IMR-90 (cell line): ENCODE data around the gene LCTL. TPM values are rescaled to one million over a fixed set of nuclear protein-coding genes. Genes with fewer than 3 reads are reported as not detected.

Experiments
- ATAC-seq: fragments of 200-7000 bp; cut with Tn5 transposase; 2 replicates; pipeline ENCODE4 v1.9.1; 2020; ENCODE audit warnings: low read depth, mild to moderate bottlenecking, moderate library complexity
- BruUV-seq: library from RNA; stranded (reverse); fragments of 400-500 nt; replicated peaks from 2 replicates; lab custom pipeline; 2021; lab: Mats Ljungman, UMichigan
- CTCF ChIA-PET: fragments of 300-600 bp; formaldehyde crosslinking; extraction: SDS; loops from one replicate; lab custom pipeline; 2021; ENCODE audit warnings: antibody characterized with exemption; lab: Yijun Ruan, JAX
- POLR2A ChIA-PET: fragments of 300-600 bp; sonication (Branson Sonifier 250); formaldehyde crosslinking; loops from one replicate; lab custom pipeline; 2022; ENCODE audit warnings: antibody characterized with exemption; ENCODE audit not compliant: unreplicated experiment; lab: Charles Lee
- DNase-seq: peaks from one replicate; pipeline ENCODE4 v3.0.0; 2013
- H2AFZ ChIP-seq: replicated peaks from 2 replicates; pipeline ENCODE3; 2013; ENCODE audit warnings: low read length, mild to moderate bottlenecking; ENCODE audit not compliant: poor library complexity
- H2AK5ac ChIP-seq: 2 replicates; pipeline ENCODE4 v1.6.1; 2013; ENCODE audit warnings: low read depth, low read length, inconsistent platforms
- H2AK9ac ChIP-seq: replicated peaks from 2 replicates; pipeline ENCODE3; 2013; ENCODE audit warnings: mild to moderate bottlenecking, low read depth, low read length, moderate library complexity; ENCODE audit not compliant: poor library complexity
- H2BK120ac ChIP-seq: 2 replicates; pipeline ENCODE4 v1.6.1; 2013; ENCODE audit warnings: low read depth, low read length, inconsistent platforms
- H2BK15ac ChIP-seq: 3 replicates; pipeline ENCODE4 v1.6.1; 2013; ENCODE audit warnings: low read depth, low read length, inconsistent platforms
- H2BK20ac ChIP-seq: 2 replicates; pipeline ENCODE4 v1.6.1; 2013; ENCODE audit warnings: low read depth, mild to moderate bottlenecking, inconsistent platforms, low read length, moderate library complexity
- H2BK5ac ChIP-seq: 2 replicates; pipeline ENCODE4 v1.6.1; 2013; ENCODE audit warnings: mild to moderate bottlenecking, low read depth, low read length, inconsistent platforms; ENCODE audit not compliant: poor library complexity, severe bottlenecking
- H3K14ac ChIP-seq: replicated peaks from 2 replicates; pipeline ENCODE4 v1.6.1; 2013; ENCODE audit warnings: low read depth, low read length, inconsistent platforms
- H3K18ac ChIP-seq: 2 replicates; pipeline ENCODE4 v1.6.1; 2013; ENCODE audit warnings: low read depth, low read length, control low read depth
- H3K23ac ChIP-seq: 2 replicates; pipeline ENCODE4 v1.6.1; 2013; ENCODE audit warnings: low read depth, low read length, inconsistent platforms
- H3K27ac ChIP-seq: 2 replicates; pipeline ENCODE4 v1.5.1; 2013; ENCODE audit warnings: mild to moderate bottlenecking, control low read depth, low read length; ENCODE audit not compliant: insufficient read depth
- H3K27me3 ChIP-seq: 2 replicates; pipeline ENCODE4 v1.6.1; 2013; ENCODE audit warnings: low read length; ENCODE audit not compliant: control insufficient read depth, insufficient read depth
- H3K36me3 ChIP-seq: 2 replicates; pipeline ENCODE4 v1.6.1; 2013; ENCODE audit warnings: low read length, mixed read lengths; ENCODE audit not compliant: control insufficient read depth, insufficient read depth
- H3K4ac ChIP-seq: 2 replicates; pipeline ENCODE4 v1.6.1; 2013; ENCODE audit warnings: low read depth, low read length, inconsistent platforms
- H3K4me1 ChIP-seq: 2 replicates; pipeline ENCODE4 v1.6.1; 2013; ENCODE audit warnings: low read length, mixed read lengths; ENCODE audit not compliant: control insufficient read depth, insufficient read depth
- H3K4me2 ChIP-seq: 2 replicates; pipeline ENCODE4 v1.6.1; 2013; ENCODE audit warnings: low read depth, mild to moderate bottlenecking, control low read depth, low read length, moderate library complexity
- H3K4me3 ChIP-seq: 2 replicates; pipeline ENCODE4 v1.5.1; 2013; ENCODE audit warnings: low read depth, mild to moderate bottlenecking, control low read depth, low read length, moderate library complexity; ENCODE audit not compliant: insufficient read depth
- H3K56ac ChIP-seq: 2 replicates; pipeline ENCODE4 v1.6.1; 2013; ENCODE audit warnings: low read length, inconsistent platforms; ENCODE audit not compliant: insufficient read depth; ENCODE audit errors: extremely low read depth
- H3K79me1 ChIP-seq, 2 experiments: 2 replicates each; pipeline ENCODE4 v1.6.1; 2013; ENCODE audit warnings: low read length in 2 of 2, inconsistent platforms in 1 of 2, low read depth in 1 of 2
- H3K9ac ChIP-seq: 2 replicates; pipeline ENCODE4 v1.6.1; 2013; ENCODE audit warnings: low read depth, low read length, control low read depth
- H3K9me1 ChIP-seq: 2 replicates; pipeline ENCODE4 v1.6.1; 2013; ENCODE audit warnings: low read length, inconsistent platforms; ENCODE audit not compliant: insufficient read depth
- H3K9me3 ChIP-seq: 2 replicates; pipeline ENCODE4 v1.6.1; 2013; ENCODE audit warnings: low read length; ENCODE audit not compliant: control insufficient read depth, insufficient read depth
- H4K20me1 ChIP-seq: 2 replicates; pipeline ENCODE4 v1.6.1; 2013; ENCODE audit warnings: low read length, inconsistent platforms; ENCODE audit not compliant: insufficient read depth
- H4K5ac ChIP-seq: 2 replicates; pipeline ENCODE4 v1.6.1; 2013; ENCODE audit warnings: mild to moderate bottlenecking, low read depth, low read length, control low read depth
- H4K8ac ChIP-seq, 2 experiments: 2 replicates each; pipeline ENCODE4 v1.6.1; 2013; ENCODE audit warnings: low read depth in 2 of 2, low read length in 2 of 2, control low read depth in 1 of 2, inconsistent platforms in 1 of 2
- H4K91ac ChIP-seq: 2 replicates; pipeline ENCODE4 v1.6.1; 2013; ENCODE audit warnings: low read depth, low read length, inconsistent platforms; ENCODE audit not compliant: insufficient read depth
- BHLHE40 ChIP-seq: fragments of 150-350 bp; IDR thresholded peaks from 2 replicates; pipeline ENCODE4 v1.6.1; 2016; ENCODE audit warnings: mild to moderate bottlenecking, low read depth, low read length
- CEBPB ChIP-seq: IDR thresholded peaks from 2 replicates; pipeline ENCODE4 v1.6.1; 2012; ENCODE audit warnings: low read depth, low read length, improper control_type of control experiment
- CHD1 ChIP-seq: IDR thresholded peaks from 2 replicates; pipeline ENCODE4 v1.6.1; 2012; ENCODE audit warnings: low read depth, low read length, improper control_type of control experiment
- ELK1 ChIP-seq: fragments of 150-350 bp; IDR thresholded peaks from 2 replicates; pipeline ENCODE4 v1.6.1; 2016; ENCODE audit warnings: low read depth, mild to moderate bottlenecking, low read length, moderate library complexity, borderline replicate concordance
- FOS ChIP-seq: fragments of 150-350 bp; IDR thresholded peaks from 2 replicates; pipeline ENCODE4 v1.6.1; 2016; ENCODE audit warnings: low read depth, low read length
- MAFK ChIP-seq: IDR thresholded peaks from 2 replicates; pipeline ENCODE4 v1.6.1; 2012; ENCODE audit warnings: low read depth, low read length, improper control_type of control experiment
- MAZ ChIP-seq: IDR thresholded peaks from 2 replicates; pipeline ENCODE4 v1.6.1; 2012; ENCODE audit warnings: low read depth, mild to moderate bottlenecking, low read length, improper control_type of control experiment, moderate library complexity, borderline replicate concordance
- MXI1 ChIP-seq: IDR thresholded peaks from 2 replicates; pipeline ENCODE4 v1.6.1; 2012; ENCODE audit warnings: low read depth, mild to moderate bottlenecking, low read length, moderate library complexity, borderline replicate concordance
- NFE2L2 ChIP-seq: fragments of 150-350 bp; IDR thresholded peaks from 2 replicates; pipeline ENCODE4 v1.6.1; 2016; ENCODE audit warnings: low read depth, mild to moderate bottlenecking, low read length
- POLR2A ChIP-seq: IDR thresholded peaks from 2 replicates; pipeline ENCODE4 v1.6.1; 2012; ENCODE audit warnings: mild to moderate bottlenecking, low read depth, low read length
- RAD21 ChIP-seq: IDR thresholded peaks from 2 replicates; pipeline ENCODE4 v1.6.1; 2012; ENCODE audit warnings: low read length, improper control_type of control experiment
- RCOR1 ChIP-seq: IDR thresholded peaks from 2 replicates; pipeline ENCODE4 v1.6.1; 2012; ENCODE audit warnings: mild to moderate bottlenecking, low read length, improper control_type of control experiment; ENCODE audit not compliant: insufficient replicate concordance
- RFX5 ChIP-seq: IDR thresholded peaks from 2 replicates; pipeline ENCODE4 v1.8.0; 2012; ENCODE audit warnings: low read depth, mild to moderate bottlenecking, low read length, moderate library complexity
- SMC3 ChIP-seq: fragments of 150-350 bp; IDR thresholded peaks from 2 replicates; pipeline ENCODE4 v1.6.1; 2016; ENCODE audit warnings: low read depth, mild to moderate bottlenecking, antibody characterized with exemption, low read length, moderate library complexity
- USF2 ChIP-seq: fragments of 150-350 bp; IDR thresholded peaks from 2 replicates; pipeline ENCODE4 v1.6.1; 2017; ENCODE audit warnings: mild to moderate bottlenecking, antibody characterized with exemption, low read length, low read depth
- WGBS, 2 experiments: methylation state at CpG; one replicate each; pipeline versions ENCODE4 v1.1.5 to v1.1.7; 2013; ENCODE audit warnings: missing lambda C conversion rate in 2 of 2; ENCODE audit not compliant: insufficient read length in 1 of 2; ENCODE audit errors: extremely low coverage in 2 of 2; 5-methylcytosine and 5-hydroxymethylcytosine counted together
- dilution Hi-C: fragments of 300-500 bp; cut with HindIII; formaldehyde crosslinking; loops from one replicate; pipeline ENCODE4 v1.14.3; 2018; ENCODE audit warnings: low sequenced_read_pairs; ENCODE audit not compliant: unreplicated experiment
- in situ Hi-C: fragments of 300-500 bp; cut with MboI; formaldehyde crosslinking; loops from 3 replicates; pipeline ENCODE4 v1.14.3; 2019; ENCODE audit warnings: low sequenced_read_pairs, inconsistent platforms, mixed read lengths
- intact Hi-C: fragments of 100-400 bp; cut with micrococcal nuclease; formaldehyde crosslinking; loops from 2 replicates; pipeline ENCODE4 v1.10.0; 2022
- polyA plus RNA-seq, 3 experiments: library from polyadenylated mRNA; depleted of rRNA; stranded (reverse); fragments of >200 nt; gene quantifications; 2 replicates each; pipeline ENCODE4 v1.2.3, GENCODE V29; 2012; ENCODE audit warnings: low replicate concordance in 1 of 3
- total RNA-seq: library from RNA; depleted of rRNA; stranded (reverse); fragments of >200 nt; gene quantifications from 2 replicates; pipeline ENCODE4 v1.2.3, GENCODE V29; 2012
- TF ChIP-seq, protein P1 (sequence below): conservative IDR thresholded peaks from 2 replicates; pipeline ENCODE4 v1.5.1; 2012; ENCODE audit warnings: mild to moderate bottlenecking, low read depth, low read length, improper control_type of control experiment

The LCTL gene
- total and polyA plus RNA-seq, 2 of the 4 experiments (the other 2 are of a cell fraction): 10.3 to 10.4 TPM

DNA sequence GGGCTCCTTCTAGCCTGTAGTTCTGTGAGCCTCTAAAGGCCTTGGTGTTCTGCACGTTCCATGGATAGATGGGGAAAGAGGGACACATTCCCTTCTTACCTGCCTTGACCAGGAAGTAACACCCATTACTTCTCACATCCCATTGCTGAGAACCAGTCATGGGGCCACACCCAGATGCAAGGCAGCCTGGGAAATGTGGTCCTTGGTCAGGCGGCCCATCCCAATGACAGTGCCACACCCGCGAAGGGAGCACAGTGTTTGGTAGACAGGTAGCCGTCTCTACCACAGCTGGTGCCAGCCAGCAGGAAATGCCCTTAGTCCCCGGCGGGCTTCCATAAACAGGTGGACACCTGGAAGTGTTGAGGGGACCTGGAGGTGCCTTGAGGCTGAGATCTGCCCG lies 23.2 kb upstream of the LCTL start:
- Histone ChIP-seq H2AK5ac (no peak overlapping the region), H4K20me1 (no peaks in the 10 kb centered on the region), H3K4ac (no peak overlapping the region), H3K18ac (no peak overlapping the region), H2AK9ac (no peak overlapping the region), H3K14ac (no peak overlapping the region), H3K9me3 (no peaks in the 10 kb centered on the region), H2BK120ac (no peak overlapping the region), H3K4me1 (no peaks in the 10 kb centered on the region), H2AFZ (no peak overlapping the region), H3K9me1 (no peaks in the 10 kb centered on the region), H3K4me3 (no peak overlapping the region), H3K23ac (no peak overlapping the region), H4K8ac (no peak overlapping the region), H4K91ac (no peak overlapping the region), H3K9ac (no peak overlapping the region), H2BK5ac (no peak overlapping the region), H2BK15ac (no peak overlapping the region), H3K27ac (no peak overlapping the region), H2BK20ac (no peak overlapping the region), H3K27me3 (peaks cover 32% of the 10 kb centered on the region), H4K5ac (no peak overlapping the region), H3K4me2 (no peak overlapping the region), H3K56ac (no peak overlapping the region), H3K79me1 (no peaks in the 10 kb centered on the region), H3K36me3 (no peaks in the 10 kb centered on the region)
- intact Hi-C loops (no loop called here), in situ Hi-C loops (no loop called here), dilution Hi-C loops (no loop called here)
- no peak for ATAC-seq
- ChIA-PET POLR2A (no interaction called here), CTCF (no interaction called here)
- no peak for DNase-seq
- BruUV-seq: no TSS peak
- no peak for TF ChIP-seq NFE2L2
- TF ChIP-seq SMC3: no peak
- TF ChIP-seq MXI1: no peak
- TF ChIP-seq BHLHE40: no peak
- TF ChIP-seq POLR2A: no peak
- TF ChIP-seq MAZ: no peak
- TF ChIP-seq FOS: no peak
- no peak for TF ChIP-seq MAFK
- TF ChIP-seq CEBPB: no peak
- TF ChIP-seq RAD21: no peak
- no peak for TF ChIP-seq USF2
- TF ChIP-seq, protein P1, sequence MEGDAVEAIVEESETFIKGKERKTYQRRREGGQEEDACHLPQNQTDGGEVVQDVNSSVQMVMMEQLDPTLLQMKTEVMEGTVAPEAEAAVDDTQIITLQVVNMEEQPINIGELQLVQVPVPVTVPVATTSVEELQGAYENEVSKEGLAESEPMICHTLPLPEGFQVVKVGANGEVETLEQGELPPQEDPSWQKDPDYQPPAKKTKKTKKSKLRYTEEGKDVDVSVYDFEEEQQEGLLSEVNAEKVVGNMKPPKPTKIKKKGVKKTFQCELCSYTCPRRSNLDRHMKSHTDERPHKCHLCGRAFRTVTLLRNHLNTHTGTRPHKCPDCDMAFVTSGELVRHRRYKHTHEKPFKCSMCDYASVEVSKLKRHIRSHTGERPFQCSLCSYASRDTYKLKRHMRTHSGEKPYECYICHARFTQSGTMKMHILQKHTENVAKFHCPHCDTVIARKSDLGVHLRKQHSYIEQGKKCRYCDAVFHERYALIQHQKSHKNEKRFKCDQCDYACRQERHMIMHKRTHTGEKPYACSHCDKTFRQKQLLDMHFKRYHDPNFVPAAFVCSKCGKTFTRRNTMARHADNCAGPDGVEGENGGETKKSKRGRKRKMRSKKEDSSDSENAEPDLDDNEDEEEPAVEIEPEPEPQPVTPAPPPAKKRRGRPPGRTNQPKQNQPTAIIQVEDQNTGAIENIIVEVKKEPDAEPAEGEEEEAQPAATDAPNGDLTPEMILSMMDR: no peak
- no peak for TF ChIP-seq RFX5
- no peak for TF ChIP-seq RCOR1
- TF ChIP-seq ELK1: no peak
- TF ChIP-seq CHD1: no peak
- 55% methylated on average over 4 of the region's 8 CpGs; no CpG with 5 or more reads in 1 of the 2 experiments for WGBS, 2 experiments
